Smooth muscle cell (in vitro differentiated cells): ENCODE results near the gene LRRC74A. TPM values are rescaled to one million over a fixed set of nuclear protein-coding genes. Genes with fewer than 3 reads are reported as not detected.

Source experiments
- DNase-seq: peaks from one replicate; lab custom pipeline; 2025; ENCODE audit not compliant: unreplicated experiment; lab: John Stamatoyannopoulos, UW
- H2AFZ ChIP-seq: fragments of 200-600 bp; sonication (generic); 2 replicates; pipeline ENCODE4 v1.6.0; 2016; ENCODE audit warnings: antibody characterized with exemption, low read depth, mild to moderate bottlenecking
- H3F3A ChIP-seq: fragments of 200-600 bp; sonication (generic); 2 replicates; pipeline ENCODE4 v1.6.0; 2017; ENCODE audit warnings: antibody characterized with exemption, low read depth
- H3K27ac ChIP-seq: fragments of 200-600 bp; sonication (generic); 2 replicates; pipeline ENCODE4 v1.5.1; 2016; ENCODE audit warnings: low read depth, mild to moderate bottlenecking
- H3K27me3 ChIP-seq: fragments of 200-600 bp; sonication (generic); 2 replicates; pipeline ENCODE4 v1.6.1; 2016; ENCODE audit warnings: low read depth, mild to moderate bottlenecking
- H3K36me3 ChIP-seq: fragments of 200-600 bp; sonication (generic); 2 replicates; pipeline ENCODE4 v1.5.1; 2016; ENCODE audit warnings: low read depth
- H3K4me1 ChIP-seq: fragments of 200-600 bp; sonication (generic); 2 replicates; pipeline ENCODE4 v1.5.1; 2016; ENCODE audit warnings: low read depth
- H3K4me2 ChIP-seq: fragments of 200-600 bp; sonication (generic); 2 replicates; pipeline ENCODE4 v1.6.0; 2016; ENCODE audit warnings: mild to moderate bottlenecking
- H3K4me3 ChIP-seq: fragments of 200-600 bp; sonication (generic); 2 replicates; pipeline ENCODE4 v1.5.1; 2016; ENCODE audit warnings: mild to moderate bottlenecking
- H3K79me2 ChIP-seq: fragments of 200-600 bp; sonication (generic); 2 replicates; pipeline ENCODE4 v1.6.0; 2016; ENCODE audit warnings: low read depth, mild to moderate bottlenecking
- H3K9ac ChIP-seq: fragments of 200-600 bp; sonication (generic); 2 replicates; pipeline ENCODE4 v1.6.0; 2016; ENCODE audit warnings: low read depth
- H3K9me3 ChIP-seq: fragments of 200-600 bp; sonication (generic); replicated peaks from 2 replicates; pipeline ENCODE4 v1.5.1; 2016; ENCODE audit warnings: low read depth
- H4K20me1 ChIP-seq: fragments of 200-600 bp; sonication (generic); 2 replicates; pipeline ENCODE4 v1.6.0; 2016; ENCODE audit warnings: low read depth
- CTCF ChIP-seq: fragments of 200-600 bp; sonication (generic); IDR thresholded peaks from 2 replicates; pipeline ENCODE4 v1.5.1; 2017; ENCODE audit warnings: borderline replicate concordance, mild to moderate bottlenecking, antibody characterized with exemption; ENCODE audit not compliant: insufficient read depth, poor library complexity, severe bottlenecking
- WGBS: methylation state at CpG from one replicate; pipeline ENCODE4 v1.1.7; 2016; ENCODE audit warnings: low lambda C conversion rate; 5-methylcytosine and 5-hydroxymethylcytosine counted together
- polyA plus RNA-seq: library from polyadenylated mRNA; unstranded; fragments of >200 nt; fragmentation: Nextera tagmentation; extraction: Ambion mirVana; gene quantifications from 2 replicates; pipeline ENCODE4 v1.2.1, GENCODE V29; 2016
- total RNA-seq: library from RNA; depleted of rRNA; stranded (reverse); fragments of >200 nt; gene quantifications from 2 replicates; pipeline ENCODE4 v1.2.3, GENCODE V29; 2014

Gene LRRC74A
- total and polyA plus RNA-seq, 2 experiments from 2014 or later: not detected

- no peak for TF ChIP-seq CTCF
- H3K4me2 ChIP-seq: no peak overlapping the region
- H3K9me3 ChIP-seq: no peaks in the 10 kb centered on the region
These were observed 8.0 kb downstream of the LRRC74A start for GRCh38 chr14:76834241-76834661.

GRCh38 chr14:76836029-76836630 lies 9.9 kb downstream of the LRRC74A start:
- Histone ChIP-seq H3K9ac (no peak overlapping the region), H3K27ac (no peak overlapping the region), H2AFZ (no peak overlapping the region), H3K79me2 (no peaks in the 10 kb centered on the region), H4K20me1 (no peaks in the 10 kb centered on the region), H3K27me3 (peaks cover 18% of the 10 kb centered on the region), H3K9me3 (no peaks in the 10 kb centered on the region), H3F3A (no peaks in the 10 kb centered on the region), H3K36me3 (no peaks in the 10 kb centered on the region), H3K4me3 (no peak overlapping the region), H3K4me2 (no peak overlapping the region), H3K4me1 (no peaks in the 10 kb centered on the region)
- no peak for DNase-seq
- WGBS: 93% methylated on average over 13 of the region's 13 CpGs
- TF ChIP-seq CTCF: no peak

More at GRCh38 chr14:76834241-76834661, 8.0 kb downstream of the LRRC74A start:
- WGBS: 63% methylated on average over 7 of the region's 7 CpGs
- H2AFZ ChIP-seq: no peak overlapping the region
- H4K20me1 ChIP-seq: no peaks in the 10 kb centered on the region
- H3K4me1 ChIP-seq: peaks cover 9% of the 10 kb centered on the region
- H3F3A ChIP-seq: no peaks in the 10 kb centered on the region
- H3K9ac ChIP-seq: no peak overlapping the region
- peaks cover 13% of the 10 kb centered on the region for H3K27me3 ChIP-seq
- H3K4me3 ChIP-seq: no peak overlapping the region
- no peaks in the 10 kb centered on the region for H3K79me2 ChIP-seq
- no peaks in the 10 kb centered on the region for H3K36me3 ChIP-seq
- no peak for DNase-seq
- no peak overlapping the region for H3K27ac ChIP-seq

- Histone ChIP-seq H4K20me1 (no peaks in the 10 kb centered on the region), H3F3A (no peaks in the 10 kb centered on the region), H3K79me2 (no peaks in the 10 kb centered on the region), H3K4me1 (no peaks in the 10 kb centered on the region), H3K4me3 (no peak overlapping the region), H3K27me3 (peaks cover 18% of the 10 kb centered on the region), H2AFZ (no peak overlapping the region), H3K9me3 (no peaks in the 10 kb centered on the region), H3K4me2 (no peak overlapping the region), H3K36me3 (no peaks in the 10 kb centered on the region), H3K9ac (no peak overlapping the region), H3K27ac (no peak overlapping the region)
- DNase-seq: no peak
- no peak for TF ChIP-seq CTCF
- WGBS: 54% methylated on average over 5 of the region's 5 CpGs
These were observed 11.3 kb downstream of the LRRC74A start for GRCh38 chr14:76837524-76837923.

- H4K20me1 ChIP-seq: no peaks in the 10 kb centered on the region
- no peak overlapping the region for H3K9ac ChIP-seq
- H3K4me2 ChIP-seq: no peak overlapping the region
- H3K36me3 ChIP-seq: no peaks in the 10 kb centered on the region
- DNase-seq: no peak
- H3K27me3 ChIP-seq: peaks cover 21% of the 10 kb centered on the region
- H3K4me3 ChIP-seq: no peak overlapping the region
- TF ChIP-seq CTCF: no peak
- H3F3A ChIP-seq: no peaks in the 10 kb centered on the region
- no peak overlapping the region for H2AFZ ChIP-seq
- no peaks in the 10 kb centered on the region for H3K4me1 ChIP-seq
- H3K9me3 ChIP-seq: no peaks in the 10 kb centered on the region
- H3K79me2 ChIP-seq: no peaks in the 10 kb centered on the region
- no peak overlapping the region for H3K27ac ChIP-seq
These were observed 16.2 kb downstream of the LRRC74A start for GRCh38 chr14:76842414-76842813.
